Dermis microvascular lymphatic vessel endothelial cell (primary cell): ENCODE results near the gene BRWD1. TPM values are rescaled to one million over a fixed set of nuclear protein-coding genes. Genes with fewer than 3 reads are reported as not detected.

Experiments
- DNase-seq, 2 donors: peaks; one replicate each; pipeline versions ENCODE4 v3.0.0 to v3.0.0-alpha.2; 2010; ENCODE audit warnings: low read depth in 2 of 2
- total RNA-seq: library from RNA; depleted of rRNA; stranded (reverse); fragments of >200 nt; gene quantifications from 2 replicates; pipeline ENCODE4 v1.2.1, GENCODE V29; 2014

BRWD1 gene
- total RNA-seq, 1 donor from 2014 or later: 34.3 TPM

DNA sequence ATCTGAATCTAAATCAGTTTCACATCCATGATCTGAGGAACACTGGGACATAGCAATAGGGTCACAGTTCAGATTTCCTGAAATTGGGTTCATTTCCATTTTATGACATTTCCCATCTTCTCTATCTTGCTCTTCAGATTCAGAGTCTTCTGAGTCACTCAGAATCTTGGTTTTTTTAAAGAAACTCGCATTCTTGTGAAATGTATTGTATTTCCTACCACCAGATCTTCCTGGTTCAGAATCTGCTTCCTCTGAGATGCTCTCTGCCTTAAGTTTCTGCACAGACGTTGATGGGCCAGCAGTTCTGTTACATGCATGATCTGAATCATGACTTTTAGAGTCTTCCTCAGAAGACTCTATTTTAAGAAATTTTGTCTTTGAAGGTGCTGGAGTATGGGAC lies 114.6 kb downstream of the BRWD1 start:
- no peak for DNase-seq

DNA sequence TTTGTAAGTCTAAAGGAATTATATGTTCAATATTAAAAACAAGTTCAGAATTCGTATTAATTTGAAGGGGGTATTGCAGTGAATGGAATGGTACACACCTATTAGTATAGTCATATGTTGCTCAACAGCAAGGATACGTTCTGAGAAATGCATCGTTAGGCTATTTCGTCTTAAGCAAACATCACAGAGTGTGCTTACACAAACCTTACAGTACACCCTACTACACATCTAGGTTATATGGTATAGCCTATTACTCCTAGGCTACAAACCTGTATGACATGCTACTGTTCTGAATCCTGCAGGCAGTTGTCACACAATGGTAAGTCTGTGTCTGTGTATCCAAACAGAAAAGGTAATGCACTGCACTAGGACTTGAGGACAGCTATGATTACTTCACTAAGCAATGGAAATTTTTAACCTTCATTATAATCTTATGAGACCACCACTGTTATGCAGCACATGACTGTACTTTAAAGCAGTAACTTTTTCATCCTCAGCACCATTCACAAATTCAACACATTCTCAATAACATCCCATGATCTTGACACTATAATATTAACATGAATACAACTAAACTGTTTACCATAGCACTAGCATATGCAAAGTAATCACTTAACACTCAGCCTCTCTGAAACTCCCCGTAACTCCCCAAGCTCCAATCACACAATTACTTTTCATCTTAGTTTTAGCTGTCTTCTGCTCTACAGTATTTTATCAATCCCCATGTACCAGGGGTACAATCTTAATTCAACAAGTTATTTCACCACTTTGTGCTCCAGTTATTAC lies 115.8 kb downstream of the BRWD1 start:
- DNase-seq: no peak

DNA sequence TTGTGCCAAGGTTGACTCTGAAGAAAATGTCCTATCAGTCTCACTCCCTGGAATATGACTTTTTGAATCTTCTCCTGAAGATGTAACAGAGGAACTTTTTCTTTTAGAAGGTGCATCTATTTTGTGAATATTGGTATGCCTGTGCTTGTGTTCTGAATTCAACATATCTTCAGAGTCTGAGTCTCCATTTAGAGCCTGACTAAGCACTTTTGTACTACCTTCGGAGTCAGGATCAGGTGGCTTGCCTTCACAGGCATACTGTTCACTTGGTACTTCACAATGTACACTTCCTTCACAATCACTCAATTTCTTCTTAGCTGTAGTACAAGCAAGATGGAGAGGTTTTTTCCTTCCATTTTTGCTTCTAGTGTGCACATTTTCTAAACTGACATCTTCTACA lies 116.6 kb downstream of the BRWD1 start:
- no peak for DNase-seq

DNA sequence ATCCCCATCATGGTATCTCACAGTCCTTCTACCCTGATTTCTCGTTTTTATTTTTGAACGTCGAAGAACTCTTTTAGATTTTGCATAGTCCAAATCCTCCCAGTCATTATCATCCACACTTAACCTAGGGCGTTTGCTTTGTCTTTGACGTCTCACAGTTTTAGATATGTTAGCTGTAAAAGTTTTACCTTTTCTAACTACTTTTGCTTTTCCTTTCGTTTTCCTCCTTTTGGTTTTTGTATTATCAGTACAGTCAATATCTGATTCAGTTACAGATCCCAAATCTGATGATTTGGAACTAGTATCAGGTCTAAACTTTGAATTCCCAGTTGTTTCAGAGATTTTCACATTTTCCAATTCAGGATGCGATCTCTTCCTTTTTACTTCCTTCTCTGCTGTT lies 117.1 kb downstream of the BRWD1 start:
- DNase-seq: no peak

DNA sequence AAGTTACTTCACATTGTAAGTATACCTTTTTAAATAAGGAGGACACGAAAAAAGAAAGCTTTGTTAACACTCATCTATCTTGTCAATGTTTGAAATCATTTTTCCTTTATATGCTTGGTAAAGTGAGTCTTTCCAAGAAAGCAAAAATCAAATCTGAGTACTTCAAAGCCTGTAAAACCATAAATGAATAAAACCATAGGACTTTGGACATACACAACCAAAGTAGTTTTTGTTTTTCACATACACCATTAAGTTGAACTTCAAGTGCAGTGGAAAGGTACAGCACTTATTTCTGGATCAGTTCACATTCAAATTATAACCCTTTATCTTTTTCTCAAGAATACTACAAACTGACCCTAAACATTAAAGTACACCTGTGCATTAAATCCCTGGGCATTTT lies 120.1 kb downstream of the BRWD1 start:
- DNase-seq: no peak

DNA sequence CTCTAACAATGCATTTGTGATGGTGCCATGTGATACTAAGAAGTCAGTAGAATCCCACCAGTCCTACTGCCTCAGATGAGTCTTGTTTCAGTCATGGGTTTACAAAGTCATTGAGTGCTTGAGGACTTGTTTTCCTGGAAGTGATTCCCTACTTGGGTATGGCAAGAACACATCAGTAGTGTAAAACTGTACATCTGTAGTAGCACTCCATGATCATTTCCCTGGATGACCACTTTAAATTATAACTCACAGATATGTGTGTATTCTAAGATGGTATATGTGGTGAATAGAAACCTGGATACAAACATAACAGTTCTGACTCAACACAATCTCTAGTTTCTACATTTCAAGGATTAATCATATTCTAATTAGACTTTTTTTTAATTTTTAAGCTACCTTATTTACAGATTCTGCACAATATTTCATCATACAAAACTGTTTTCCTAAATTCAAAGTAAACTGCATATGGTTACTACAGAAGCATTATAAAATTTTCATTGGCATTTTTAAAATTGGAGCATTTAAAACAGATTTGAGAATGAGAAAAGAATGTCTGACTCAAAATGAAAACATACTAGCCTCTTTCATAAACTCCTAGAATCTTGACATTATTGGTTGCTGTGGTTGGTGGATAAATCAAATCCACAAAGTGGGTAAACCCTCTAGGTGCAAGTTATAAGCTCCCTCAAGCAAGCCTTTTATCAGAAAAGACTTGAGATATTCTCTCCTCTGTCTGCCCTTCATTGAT lies 123.4 kb downstream of the BRWD1 start:
- no peak for DNase-seq

DNA sequence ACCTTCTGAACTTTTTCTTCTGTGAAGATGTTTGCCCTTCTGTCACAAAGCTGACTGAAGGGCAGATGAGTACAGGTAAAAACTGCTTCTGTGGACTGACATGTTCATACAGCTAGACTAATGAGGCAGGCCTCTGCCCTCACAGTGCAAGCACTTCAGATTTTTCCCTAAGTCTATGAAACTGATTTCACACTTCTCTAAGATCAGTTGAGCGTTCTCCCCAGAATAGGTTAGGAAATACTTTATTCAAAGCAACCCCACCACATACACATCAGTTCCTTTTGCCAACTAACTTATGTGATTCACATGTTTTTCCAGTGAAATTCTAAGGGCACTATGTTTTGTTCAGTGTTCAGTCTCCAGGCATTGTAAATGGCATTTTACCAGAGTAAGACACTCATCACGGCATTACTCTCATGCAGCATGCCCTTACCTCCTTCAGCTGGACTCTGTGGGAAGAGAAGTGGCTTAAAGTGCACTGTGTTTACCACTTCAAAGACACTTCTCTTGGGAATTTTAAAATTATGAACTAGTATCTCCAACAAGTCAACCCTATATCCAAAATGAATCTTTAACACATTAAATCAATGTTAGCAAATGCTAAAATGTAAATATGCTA lies 124.8 kb downstream of the BRWD1 start:
- no peak for DNase-seq

DNA sequence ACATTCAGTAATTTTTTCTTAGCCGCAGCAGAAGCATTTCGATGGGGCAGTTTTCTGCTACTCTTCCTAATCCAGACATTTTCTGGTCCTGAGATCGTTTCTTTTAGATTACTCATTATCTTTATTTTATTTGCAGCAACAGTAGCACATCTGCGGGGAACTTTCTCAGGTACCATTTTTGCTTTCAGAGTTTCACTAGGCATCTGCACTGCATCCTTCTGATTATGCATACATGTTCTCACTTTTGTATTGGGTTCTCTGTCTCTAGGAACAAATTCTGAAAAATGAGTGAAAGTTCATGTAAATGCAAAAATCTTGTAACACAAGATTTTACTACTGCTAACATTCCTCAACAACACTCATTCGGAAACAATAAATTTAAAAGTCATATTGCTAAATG lies 126.3 kb downstream of the BRWD1 start:
- no peak for DNase-seq

DNA sequence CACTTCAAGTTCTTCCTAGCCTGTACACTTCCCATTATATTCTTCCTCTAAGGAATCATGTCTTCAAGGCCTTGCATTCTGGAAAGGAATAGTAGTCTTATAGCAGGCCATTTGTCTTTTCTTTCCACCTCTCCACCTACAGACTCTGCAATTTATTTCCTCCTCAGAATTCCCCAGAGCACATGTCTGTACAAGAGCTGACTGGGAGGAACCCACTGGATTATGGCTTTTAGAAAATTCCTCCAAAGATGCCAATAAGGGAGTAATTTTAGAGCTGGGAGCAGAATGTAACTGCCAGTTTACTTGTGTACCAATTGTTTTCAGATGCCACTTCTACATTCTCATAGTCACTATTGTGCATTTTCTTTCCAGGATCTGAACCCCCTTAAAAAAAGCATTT lies 126.8 kb downstream of the BRWD1 start:
- no peak for DNase-seq

DNA sequence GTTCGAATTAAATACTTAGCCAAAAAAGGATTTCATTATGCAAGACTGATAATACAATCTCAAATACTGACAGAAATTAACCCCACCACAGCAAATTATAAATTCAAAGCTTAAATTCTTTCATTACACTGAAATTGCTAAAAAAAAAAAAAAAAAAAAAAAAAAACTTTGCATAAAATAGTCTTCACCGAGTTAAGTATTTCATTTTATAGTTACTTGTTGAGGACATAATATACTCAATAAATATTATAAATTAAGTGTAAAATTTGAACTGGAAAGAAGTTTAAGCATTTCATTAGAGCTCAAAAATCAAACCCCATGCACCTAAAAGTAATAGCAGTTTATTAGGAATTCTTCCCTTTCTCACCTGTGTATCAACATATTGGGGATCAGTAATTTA lies 128.3 kb downstream of the BRWD1 start:
- DNase-seq: no peak

DNA sequence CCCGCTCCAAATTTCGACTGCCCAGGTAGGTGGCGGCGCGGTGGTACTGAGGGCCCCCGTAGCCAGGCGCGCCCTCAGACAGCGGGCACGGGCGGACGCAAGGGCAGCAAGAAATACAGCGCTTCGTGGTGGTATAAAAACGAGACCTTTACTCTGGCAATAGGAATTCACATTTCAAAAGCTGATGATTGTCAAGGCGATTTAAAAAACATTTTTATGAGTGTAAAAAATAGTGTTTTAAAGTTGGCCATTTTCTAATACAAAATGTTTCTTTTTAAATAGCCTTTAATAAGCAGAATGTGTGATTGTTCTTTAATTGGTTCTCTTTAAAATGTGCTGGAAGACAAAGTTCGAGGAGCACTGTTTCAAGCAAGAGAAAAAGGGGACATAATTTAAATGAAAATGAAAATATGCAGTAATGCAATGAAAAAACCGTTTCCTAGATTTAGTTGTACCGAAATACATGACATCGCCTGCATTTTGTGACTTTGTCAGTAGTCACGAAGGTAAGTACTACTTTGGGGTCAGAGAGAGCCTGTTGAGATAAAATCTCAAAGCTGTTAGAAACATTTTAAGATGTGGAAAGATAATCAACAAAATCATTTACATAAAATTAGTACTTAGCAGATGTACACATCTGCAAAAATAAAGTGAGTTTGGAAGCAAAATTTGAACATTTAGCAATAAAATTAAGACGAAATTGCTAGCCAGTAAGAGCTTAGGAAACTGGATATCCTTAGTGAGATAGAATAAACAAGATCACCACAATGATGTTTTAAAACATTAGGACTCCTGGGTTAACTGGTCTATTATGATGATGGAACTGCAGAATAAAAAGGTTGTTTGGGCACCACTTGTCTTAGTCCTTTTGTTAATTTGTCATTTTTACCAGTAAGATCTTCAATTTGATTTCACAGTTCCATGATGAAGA lies 129.1 kb downstream of the BRWD1 start:
- DNase-seq: no peak

DNA sequence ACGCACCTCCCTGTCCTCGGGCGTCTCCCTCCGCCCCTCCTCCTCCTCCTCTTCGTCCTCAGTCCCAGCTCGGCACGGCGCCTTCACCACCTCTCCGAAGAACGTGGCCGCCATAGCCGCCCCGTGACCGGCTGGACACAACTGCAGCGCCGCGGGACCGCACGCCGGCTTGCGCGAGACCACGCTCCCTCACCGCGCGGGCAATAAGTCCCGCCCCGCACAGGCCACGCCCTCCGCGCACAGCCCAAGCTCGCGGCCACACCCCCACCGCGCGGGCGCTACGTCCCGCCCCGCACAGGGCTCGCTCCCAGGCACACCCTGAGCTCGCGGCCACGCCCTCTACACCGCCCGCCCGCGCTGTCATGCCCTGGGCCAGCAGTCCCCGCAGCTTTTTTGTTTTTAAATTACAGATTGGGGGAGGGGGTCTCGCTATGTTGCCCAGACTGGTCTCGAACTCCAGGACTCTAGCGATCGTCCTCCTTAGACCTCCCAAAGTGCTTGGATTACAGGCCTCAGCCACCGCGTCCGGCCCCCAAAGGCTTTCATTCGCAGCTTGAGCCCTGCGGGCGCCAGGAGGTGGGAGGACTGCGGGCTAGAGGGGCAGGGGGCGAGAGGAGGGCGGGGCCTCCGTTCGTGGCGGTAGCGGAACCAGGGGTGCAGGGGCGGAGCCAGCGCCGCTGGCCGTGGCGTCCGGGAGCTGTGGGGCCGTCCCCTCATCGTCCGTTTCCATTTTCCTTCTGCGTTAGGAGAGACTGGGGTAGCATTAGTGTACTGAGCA lies 130.0 kb downstream of the BRWD1 start, which contains the start of gene PSMG1:
TSS of gene PSMG1 (minus strand) at position 180 of the 778 bp plus-strand sequence. CDS start at position 114, 66 bp downstream.
- DNase-seq: peak; percentile 86 to 96

DNA sequence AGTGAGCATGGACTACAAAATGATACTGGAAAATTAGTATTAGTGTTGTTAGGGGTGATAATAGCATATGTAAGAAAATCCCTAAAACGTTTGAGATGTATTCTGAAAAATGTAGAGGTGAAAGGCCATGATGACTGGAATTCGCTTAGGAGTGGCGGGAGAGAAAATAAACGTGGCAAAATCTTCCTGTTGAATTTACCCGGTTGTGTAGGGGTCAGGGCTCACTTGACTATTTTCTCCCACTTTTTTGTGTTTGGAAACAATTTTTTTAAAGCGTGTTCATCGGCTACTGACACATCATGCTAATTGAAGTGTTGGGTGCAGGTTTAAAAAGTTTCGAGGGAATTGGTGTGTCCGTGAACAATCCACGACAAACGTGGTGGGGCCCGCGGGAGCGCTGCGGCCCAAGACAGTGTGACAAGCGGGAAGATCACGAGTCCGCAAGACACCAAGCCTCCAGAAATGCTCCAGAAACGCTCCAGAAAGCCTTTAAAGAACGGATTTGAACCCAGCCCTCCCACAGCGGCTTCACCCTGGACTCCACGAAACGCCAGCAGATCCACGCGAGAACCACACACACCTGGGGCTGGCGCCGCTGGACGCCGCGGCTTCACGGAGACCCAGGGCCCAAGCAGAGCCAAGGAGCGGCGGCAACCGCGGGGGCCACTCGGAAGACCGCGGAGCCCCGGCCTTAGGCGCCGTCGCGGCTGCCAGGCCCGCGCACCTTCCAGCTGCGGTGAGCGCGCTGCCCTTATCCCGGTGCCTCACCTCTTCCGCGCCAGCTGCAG lies 130.8 kb downstream of the BRWD1 start:
- DNase-seq: peak in 1 of 2 donors; percentile 15

DNA sequence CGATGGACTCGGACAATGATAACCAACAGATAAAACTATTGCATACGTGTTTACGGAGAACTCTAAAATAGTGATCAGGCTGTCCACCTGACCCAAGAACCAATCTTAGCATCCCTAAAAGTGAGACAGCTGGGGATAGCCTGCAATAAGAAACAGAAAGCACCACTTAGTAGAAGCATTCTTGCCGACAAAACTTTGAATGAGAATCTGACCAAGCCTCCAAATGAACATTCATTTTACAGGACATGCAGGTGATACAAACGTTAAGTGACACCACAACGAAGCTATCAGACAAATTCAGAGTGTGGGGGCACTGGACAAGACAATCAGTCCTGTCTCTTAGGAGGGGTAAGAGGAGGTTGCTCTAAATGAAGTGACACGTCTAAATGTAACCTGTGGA lies 131.4 kb downstream of the BRWD1 start:
- DNase-seq: no peak

DNA sequence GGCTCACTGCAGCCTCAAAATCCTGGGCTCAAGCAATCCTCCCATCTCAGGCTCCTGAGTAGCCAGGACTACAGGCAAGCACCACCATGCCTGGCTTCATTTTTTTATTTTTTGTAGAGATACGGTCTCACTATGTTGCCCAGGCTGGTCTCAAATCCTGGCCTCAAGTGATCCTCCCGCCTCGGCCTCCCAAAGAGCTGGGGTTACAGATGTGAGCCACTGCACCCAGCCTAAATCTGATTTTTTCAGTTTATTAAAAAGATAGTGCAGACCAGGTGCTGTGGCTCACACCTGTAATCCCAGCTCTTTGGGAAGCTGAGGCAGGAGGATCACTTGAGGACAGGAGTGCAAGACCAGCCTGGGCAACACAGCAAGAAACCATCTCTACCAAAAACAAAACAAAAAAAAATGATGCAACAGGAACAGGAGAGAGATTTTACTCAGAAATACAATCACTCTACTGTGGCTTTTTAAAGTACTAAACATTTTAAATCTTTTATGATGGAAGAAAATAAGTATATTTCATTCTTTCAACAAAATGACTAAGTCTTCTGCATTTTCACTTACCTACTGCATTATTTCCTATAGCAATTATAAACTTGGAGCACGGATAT lies 132.1 kb downstream of the BRWD1 start:
- DNase-seq: no peak

DNA sequence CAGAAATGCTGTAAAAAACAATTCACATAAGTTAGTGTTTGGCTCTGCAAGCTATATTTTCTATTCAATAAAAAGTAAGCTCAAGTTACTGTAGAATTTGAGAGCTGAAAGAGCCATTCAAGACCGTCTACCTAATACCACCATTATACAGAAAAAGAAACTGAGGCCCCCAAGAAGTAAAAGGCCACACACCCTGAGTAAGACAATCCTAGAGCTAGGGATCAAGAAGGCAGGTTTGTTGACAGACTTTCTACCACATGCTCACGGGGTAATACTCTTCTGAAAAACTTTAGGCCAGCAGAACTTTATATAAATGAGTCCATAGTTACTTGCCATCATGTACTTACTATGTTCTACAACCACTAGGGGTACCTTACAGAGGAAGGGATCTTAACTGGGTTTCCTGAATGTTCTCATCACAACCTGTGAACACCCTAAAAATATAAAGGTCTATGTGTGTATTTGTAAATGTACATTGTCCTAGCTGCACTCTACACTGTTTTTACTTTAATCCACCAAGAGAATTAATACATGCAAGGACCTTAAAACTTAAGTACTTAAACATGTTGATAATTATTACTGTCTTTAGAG lies 132.9 kb downstream of the BRWD1 start:
- DNase-seq: no peak

DNA sequence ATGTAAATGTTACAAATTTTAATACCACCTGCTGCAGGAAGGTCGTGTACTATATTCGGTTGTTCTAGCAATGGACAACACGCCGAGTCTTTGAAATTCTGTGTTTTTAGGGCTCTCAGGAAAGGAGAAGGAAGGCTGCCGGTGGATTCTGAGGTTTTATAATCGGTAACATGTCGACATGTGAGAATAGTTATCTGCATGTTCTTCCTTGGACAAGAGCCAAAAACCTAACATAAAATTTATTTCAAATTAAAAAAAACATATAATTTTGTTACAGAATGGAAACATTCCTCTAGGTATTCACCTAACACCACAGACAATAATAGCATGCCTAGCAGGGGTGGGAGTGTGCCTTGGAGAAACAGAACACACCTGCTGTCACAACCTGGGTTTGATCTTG lies 135.0 kb downstream of the BRWD1 start:
- no peak for DNase-seq

DNA sequence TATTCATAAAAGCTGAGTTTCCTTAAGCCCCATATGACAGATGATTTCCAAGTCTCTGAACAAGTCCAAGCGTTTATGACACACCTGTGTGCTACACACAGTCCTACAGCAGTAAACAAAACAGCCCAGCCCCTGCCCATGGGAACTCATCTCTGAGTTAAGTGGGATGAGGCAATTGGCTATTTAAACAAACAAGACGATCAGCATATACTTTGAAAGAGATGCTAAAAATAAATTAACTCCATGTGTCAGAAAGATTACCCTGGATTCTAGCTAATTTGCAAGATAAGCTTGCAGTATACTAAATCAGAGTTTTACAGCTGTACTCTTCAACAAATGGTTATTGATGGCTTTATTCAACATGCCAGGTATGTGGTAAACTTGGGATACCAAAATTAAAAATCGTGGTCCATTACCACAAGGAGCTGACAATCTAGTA lies 137.1 kb downstream of the BRWD1 start:
- no peak for DNase-seq

DNA sequence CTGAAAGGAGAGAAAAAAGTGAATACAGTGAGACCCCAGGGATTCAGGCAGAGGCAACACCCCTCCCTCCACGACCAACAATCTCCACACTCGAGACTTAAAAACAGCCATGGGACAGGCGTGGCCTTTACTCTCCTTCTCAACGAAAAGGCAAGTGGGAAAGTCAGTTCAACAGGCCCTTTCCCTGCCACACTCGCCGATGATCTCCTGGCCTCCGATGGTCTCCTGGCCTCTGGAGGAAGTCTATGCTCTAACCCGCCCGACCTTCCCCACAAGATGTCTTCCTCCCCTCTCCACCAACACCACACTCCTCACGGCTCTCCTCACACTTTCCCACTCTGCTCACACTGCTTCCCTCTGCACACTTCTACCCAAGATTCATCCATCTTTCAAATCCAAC lies 137.8 kb downstream of the BRWD1 start:
- no peak for DNase-seq
